Neuronal stem cell (in vitro differentiated cells): Measurements from ENCODE around the gene CUL9.

Experiments
- DNase-seq: peaks from one replicate; pipeline ENCODE4 v3.0.0-alpha.2; 2013; ENCODE audit warnings: low spot score
- H2AFZ ChIP-seq: one replicate; pipeline ENCODE4 v1.6.1; 2013; ENCODE audit warnings: mild to moderate bottlenecking, low read length, inconsistent platforms
- H2AK5ac ChIP-seq: 2 replicates; pipeline ENCODE4 v1.6.1; 2013; ENCODE audit warnings: low read depth, mild to moderate bottlenecking, inconsistent platforms, low read length, moderate library complexity, mixed read lengths
- H2BK120ac ChIP-seq: 2 replicates; pipeline ENCODE4 v1.6.1; 2013; ENCODE audit warnings: low read depth, mild to moderate bottlenecking, inconsistent platforms, low read length, moderate library complexity, mixed read lengths
- H2BK12ac ChIP-seq: one replicate; pipeline ENCODE4 v1.6.1; 2013; ENCODE audit warnings: low read length, inconsistent platforms
- H2BK15ac ChIP-seq: 2 replicates; pipeline ENCODE4 v1.6.1; 2013; ENCODE audit warnings: mild to moderate bottlenecking, low read length, inconsistent platforms, mixed read lengths
- H2BK5ac ChIP-seq: one replicate; pipeline ENCODE4 v1.6.1; 2013; ENCODE audit warnings: inconsistent platforms, mild to moderate bottlenecking, low read length, moderate library complexity
- H3K14ac ChIP-seq: one replicate; pipeline ENCODE4 v1.6.1; 2013; ENCODE audit warnings: low read length, inconsistent platforms
- H3K18ac ChIP-seq: 2 replicates; pipeline ENCODE4 v1.6.1; 2013; ENCODE audit warnings: low read length, inconsistent platforms
- H3K23ac ChIP-seq: 2 replicates; pipeline ENCODE4 v1.6.1; 2013; ENCODE audit warnings: low read depth, mild to moderate bottlenecking, mixed read lengths, low read length, inconsistent platforms; ENCODE audit not compliant: poor library complexity
- H3K27ac ChIP-seq: replicated peaks from 3 replicates; pipeline ENCODE4 v1.5.1; 2013; ENCODE audit warnings: low read length, inconsistent platforms
- H3K27me3 ChIP-seq, 3 experiments: 2 replicates each; pipeline ENCODE4 v1.6.1; 2013; ENCODE audit warnings: low read length in 3 of 3, mild to moderate bottlenecking in 2 of 3, inconsistent platforms in 1 of 3, low read depth in 1 of 3, mixed read lengths in 1 of 3, moderate library complexity in 1 of 3; ENCODE audit not compliant: control insufficient read depth in 3 of 3, insufficient read depth in 3 of 3
- H3K36me3 ChIP-seq, 2 donors: replicated peaks in 1 of 2; 2 replicates each; pipeline ENCODE4 v1.6.1; 2013; ENCODE audit warnings: low read length in 2 of 2; ENCODE audit not compliant: control insufficient read depth in 2 of 2, insufficient read depth in 2 of 2
- H3K4ac ChIP-seq: 2 replicates; pipeline ENCODE4 v1.6.1; 2013; ENCODE audit warnings: inconsistent platforms, mild to moderate bottlenecking, low read length, moderate library complexity
- H3K4me1 ChIP-seq, 2 donors: 1 replicate in 1 of 2; 2 replicates in 1 of 2; pipeline ENCODE4 v1.6.1; 2013; ENCODE audit warnings: low read length in 2 of 2, low read depth in 1 of 2; ENCODE audit not compliant: control insufficient read depth in 2 of 2, insufficient read depth in 1 of 2
- H3K4me2 ChIP-seq: one replicate; pipeline ENCODE4 v1.6.1; 2013; ENCODE audit warnings: mild to moderate bottlenecking, low read length, inconsistent platforms; ENCODE audit not compliant: insufficient read depth, poor library complexity, severe bottlenecking
- H3K4me3 ChIP-seq, 2 donors: 2 replicates each; pipeline ENCODE4 v1.5.1; 2013; ENCODE audit warnings: low read length in 2 of 2, mild to moderate bottlenecking in 2 of 2, inconsistent platforms in 1 of 2, moderate library complexity in 1 of 2
- H3K79me1 ChIP-seq: one replicate; pipeline ENCODE4 v1.6.1; 2013; ENCODE audit warnings: low read depth, mild to moderate bottlenecking, inconsistent platforms, low read length, moderate library complexity
- H3K9ac ChIP-seq: one replicate; pipeline ENCODE4 v1.6.1; 2013; ENCODE audit warnings: mild to moderate bottlenecking, low read depth, low read length, inconsistent platforms; ENCODE audit not compliant: poor library complexity
- H3K9me3 ChIP-seq, 2 donors: replicated peaks in 1 of 2; 2 replicates each; pipeline versions ENCODE3 to v1.6.1; 2013; ENCODE audit warnings: low read length in 2 of 2, mild to moderate bottlenecking in 2 of 2, inconsistent platforms in 1 of 2, low read depth in 1 of 2, mixed read lengths in 1 of 2, moderate library complexity in 1 of 2; ENCODE audit not compliant: control insufficient read depth in 2 of 2, insufficient read depth in 1 of 2
- H4K8ac ChIP-seq: one replicate; pipeline ENCODE4 v1.6.1; 2013; ENCODE audit warnings: low read depth, mild to moderate bottlenecking, inconsistent platforms, low read length, moderate library complexity
- H4K91ac ChIP-seq: one replicate; pipeline ENCODE4 v1.6.1; 2013; ENCODE audit warnings: low read length, low read depth, mild to moderate bottlenecking, inconsistent platforms; ENCODE audit not compliant: poor library complexity
- WGBS, 2 donors: extraction: QIAGEN DNeasy Blood & Tissue Kit; methylation state at CpG; one replicate each; pipeline ENCODE4 v1.1.7; 2013; ENCODE audit warnings: missing lambda C conversion rate in 2 of 2, mixed read lengths in 1 of 2; ENCODE audit not compliant: insufficient read length in 2 of 2, insufficient replicate concordance in 1 of 2; ENCODE audit errors: extremely low coverage in 2 of 2; 5-methylcytosine and 5-hydroxymethylcytosine counted together

CUL9 gene

GRCh38 chr6:43271103-43271815 lies 89.3 kb downstream of the CUL9 start:
- Histone ChIP-seq H2AK5ac (no peak overlapping the region), H2AFZ (no peak overlapping the region), H3K4me2 (no peak overlapping the region), H3K4me1 (peaks cover 19 to 25% of the 10 kb centered on the region in 2 donors), H3K14ac (no peak overlapping the region), H3K18ac (no peak overlapping the region), H3K23ac (no peak overlapping the region), H3K4ac (no peak overlapping the region), H3K36me3 (no peaks in the 10 kb centered on the region), H2BK120ac (no peak overlapping the region), H2BK15ac (no peak overlapping the region), H3K9me3 (no peaks in the 10 kb centered on the region), H2BK5ac (no peak overlapping the region), H4K91ac (no peak overlapping the region), H3K4me3 (peak overlapping the region in 1 of 2 donors; percentile 66), H2BK12ac (no peak overlapping the region), H3K9ac (no peak overlapping the region), H3K27ac (no peak overlapping the region), H4K8ac (no peak overlapping the region), H3K79me1 (no peaks in the 10 kb centered on the region), H3K27me3 (peaks cover 0 to 23% (median 22%) of the 10 kb centered on the region in 3 experiments)
- no peak for DNase-seq
- WGBS, 2 donors: no CpG with 5 or more reads among the region's 8 CpGs

- Histone ChIP-seq H3K14ac (no peak overlapping the region), H3K4me1 (peaks cover 24 to 31% of the 10 kb centered on the region in 2 donors), H2BK120ac (no peak overlapping the region), H2BK5ac (no peak overlapping the region), H3K9ac (no peak overlapping the region), H4K8ac (no peak overlapping the region), H3K9me3 (no peaks in the 10 kb centered on the region), H3K27ac (no peak overlapping the region), H2BK15ac (no peak overlapping the region), H2AFZ (no peak overlapping the region), H3K23ac (no peak overlapping the region), H3K79me1 (no peaks in the 10 kb centered on the region), H3K18ac (no peak overlapping the region), H3K4ac (no peak overlapping the region), H3K36me3 (no peaks in the 10 kb centered on the region), H3K27me3 (peaks cover 0 to 30% (median 23%) of the 10 kb centered on the region in 3 experiments), H2BK12ac (no peak overlapping the region), H4K91ac (no peak overlapping the region), H3K4me2 (no peak overlapping the region), H3K4me3 (no peak overlapping the region), H2AK5ac (no peak overlapping the region)
- no peak for DNase-seq
Measured at GRCh38 chr6:43271944-43272343, 89.9 kb downstream of the CUL9 start.

DNA sequence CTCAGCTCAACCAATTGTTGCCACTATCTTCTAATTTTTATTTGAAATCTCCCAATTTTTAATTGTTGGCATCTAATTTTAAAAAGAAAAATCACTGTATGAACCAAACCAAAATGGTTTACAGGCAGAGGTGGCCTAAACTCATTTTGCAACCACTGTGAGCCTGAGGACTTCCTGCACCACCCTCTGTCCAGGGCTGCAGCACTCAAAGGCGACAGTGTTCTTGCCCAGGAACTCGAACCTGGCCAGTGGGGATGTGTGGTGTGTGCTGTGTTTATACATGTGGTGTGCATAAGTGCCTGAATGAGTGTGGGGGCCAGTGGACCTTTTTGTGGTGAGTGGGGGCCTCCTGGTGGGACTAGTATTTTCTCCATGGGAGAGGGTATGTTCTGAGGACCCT lies 91.7 kb downstream of the CUL9 start:
- Histone ChIP-seq H2AK5ac (no peak overlapping the region), H3K27ac (no peak overlapping the region), H3K4me2 (no peak overlapping the region), H2BK5ac (no peak overlapping the region), H4K8ac (no peak overlapping the region), H2BK12ac (no peak overlapping the region), H2BK15ac (no peak overlapping the region), H3K9ac (no peak overlapping the region), H2BK120ac (no peak overlapping the region), H4K91ac (no peak overlapping the region), H3K36me3 (no peaks in the 10 kb centered on the region), H3K14ac (no peak overlapping the region), H3K9me3 (no peaks in the 10 kb centered on the region), H3K4ac (no peak overlapping the region), H2AFZ (no peak overlapping the region), H3K18ac (no peak overlapping the region), H3K23ac (no peak overlapping the region), H3K79me1 (no peaks in the 10 kb centered on the region), H3K27me3 (peaks cover 0 to 31% (median 23%) of the 10 kb centered on the region in 3 experiments), H3K4me1 (peaks cover 22 to 44% of the 10 kb centered on the region in 2 donors), H3K4me3 (no peak overlapping the region)
- DNase-seq: no peak
- WGBS, 2 donors: no CpG with 5 or more reads among the region's 2 CpGs
